ENCODE data around the gene TCP10L. TPM values are rescaled to one million over a fixed set of nuclear protein-coding genes. Genes with fewer than 3 reads are reported as not detected.

Gene TCP10L
- total RNA-seq, 1 donor from 2014 or later = 1.5 TPM

- H3K9me3 Mint-ChIP-seq = no peaks in the 10 kb centered on the region
Measured at GRCh38 chr21:32603131-32603530, 17.8 kb upstream of the TCP10L start.

GRCh38 chr21:32602099-32602498 lies 16.8 kb upstream of the TCP10L start:
- DNase-seq (ENCODE audit: low spot score in 2 of 2, unreplicated experiment in 2 of 2) = no peak
- Mint-ChIP-seq H3K4me1 (no peaks in the 10 kb centered on the region), H3K9me3 (no peaks in the 10 kb centered on the region), H3K36me3 (peaks cover 30% of the 10 kb centered on the region), H3K27ac (no peak overlapping the region), H3K27me3 (ENCODE audit: low read depth) (no peaks in the 10 kb centered on the region), H3K4me3 (no peak overlapping the region)
- no peak for TF ChIP-seq CTCF (IDR thresholded peaks at IDR 0.05; ENCODE audit: unreplicated experiment)

More at GRCh38 chr21:32603131-32603530, 17.8 kb upstream of the TCP10L start:
- Mint-ChIP-seq H3K36me3 (peaks cover 30% of the 10 kb centered on the region), H3K4me1 (no peaks in the 10 kb centered on the region), H3K27me3 (ENCODE audit: low read depth) (no peaks in the 10 kb centered on the region), H3K4me3 (no peak overlapping the region), H3K27ac (no peak overlapping the region)
- no peak for TF ChIP-seq CTCF (IDR thresholded peaks at IDR 0.05; ENCODE audit: unreplicated experiment)
- no peak for DNase-seq (ENCODE audit: low spot score in 2 of 2, unreplicated experiment in 2 of 2)

- Mint-ChIP-seq H3K36me3 (peaks cover 18% of the 10 kb centered on the region), H3K4me3 (no peak overlapping the region), H3K27me3 (ENCODE audit: low read depth) (no peaks in the 10 kb centered on the region), H3K4me1 (no peaks in the 10 kb centered on the region), H3K27ac (no peak overlapping the region), H3K9me3 (no peaks in the 10 kb centered on the region)
- no peak for DNase-seq (ENCODE audit: low spot score in 2 of 2, unreplicated experiment in 2 of 2)
- TF ChIP-seq CTCF (IDR thresholded peaks at IDR 0.05; ENCODE audit: unreplicated experiment) = no peak
Measured at GRCh38 chr21:32599526-32599925, 14.2 kb upstream of the TCP10L start.

- peaks cover 14% of the 10 kb centered on the region for H3K36me3 Mint-ChIP-seq
- H3K4me3 Mint-ChIP-seq = no peak overlapping the region
- H3K27me3 Mint-ChIP-seq (ENCODE audit: low read depth) = no peaks in the 10 kb centered on the region
- H3K27ac Mint-ChIP-seq = no peak overlapping the region
- no peaks in the 10 kb centered on the region for H3K9me3 Mint-ChIP-seq
- TF ChIP-seq CTCF (IDR thresholded peaks at IDR 0.05; ENCODE audit: unreplicated experiment) = no peak
- no peak for DNase-seq (ENCODE audit: low spot score in 2 of 2, unreplicated experiment in 2 of 2)
- no peaks in the 10 kb centered on the region for H3K4me1 Mint-ChIP-seq
Measured at GRCh38 chr21:32599091-32599490, 13.8 kb upstream of the TCP10L start.

GRCh38 chr21:32597205-32597604 lies 11.9 kb upstream of the TCP10L start:
- Mint-ChIP-seq H3K4me3 (no peak overlapping the region), H3K27ac (no peak overlapping the region), H3K36me3 (peaks cover 5% of the 10 kb centered on the region), H3K27me3 (ENCODE audit: low read depth) (no peaks in the 10 kb centered on the region), H3K4me1 (no peaks in the 10 kb centered on the region), H3K9me3 (no peaks in the 10 kb centered on the region)
- no peak for TF ChIP-seq CTCF (IDR thresholded peaks at IDR 0.05; ENCODE audit: unreplicated experiment)
- no peak for DNase-seq (ENCODE audit: low spot score in 2 of 2, unreplicated experiment in 2 of 2)

GRCh38 chr21:32595431-32595830 lies 10.1 kb upstream of the TCP10L start:
- no peak overlapping the region for H3K27ac Mint-ChIP-seq
- H3K4me3 Mint-ChIP-seq = no peak overlapping the region
- no peak for DNase-seq (ENCODE audit: low spot score in 2 of 2, unreplicated experiment in 2 of 2)
- peaks cover 3% of the 10 kb centered on the region for H3K36me3 Mint-ChIP-seq
- no peaks in the 10 kb centered on the region for H3K27me3 Mint-ChIP-seq (ENCODE audit: low read depth)
- TF ChIP-seq CTCF (IDR thresholded peaks at IDR 0.05; ENCODE audit: unreplicated experiment) = no peak
- no peaks in the 10 kb centered on the region for H3K9me3 Mint-ChIP-seq
- no peaks in the 10 kb centered on the region for H3K4me1 Mint-ChIP-seq
